ENCODE data around the gene CHMP6.

CHMP6 gene

GRCh38 chr17:80950466-80951120 is 41.0 kb upstream of the CHMP6 start:
- no peak overlapping the region for H3K9ac ChIP-seq (ENCODE audit: low read depth, low read length)
- H3K4me1 ChIP-seq (ENCODE audit: control insufficient read depth, insufficient read depth, low read length), result no peaks in the 10 kb centered on the region
- no peaks in the 10 kb centered on the region for H3K9me3 ChIP-seq (ENCODE audit: control insufficient read depth, insufficient read depth, low read length)
- H3K27me3 ChIP-seq (ENCODE audit: control insufficient read depth, insufficient read depth, low read length), result no peaks in the 10 kb centered on the region
- peaks cover 14% of the 10 kb centered on the region for H3K36me3 ChIP-seq (ENCODE audit: control insufficient read depth, insufficient read depth, low read length)
- H3K4me3 ChIP-seq (ENCODE audit: low read depth, low read length), result no peak overlapping the region

GRCh38 chr17:80951121-80952090 is 40.2 kb upstream of the CHMP6 start:
- Histone ChIP-seq H3K36me3 (ENCODE audit: control insufficient read depth, insufficient read depth, low read length) (peaks cover 14% of the 10 kb centered on the region), H3K27me3 (ENCODE audit: control insufficient read depth, insufficient read depth, low read length) (no peaks in the 10 kb centered on the region), H3K9me3 (ENCODE audit: control insufficient read depth, insufficient read depth, low read length) (no peaks in the 10 kb centered on the region), H3K4me1 (ENCODE audit: control insufficient read depth, insufficient read depth, low read length) (no peaks in the 10 kb centered on the region), H3K4me3 (ENCODE audit: low read depth, low read length) (no peak overlapping the region), H3K9ac (ENCODE audit: low read depth, low read length) (no peak overlapping the region)

GRCh38 chr17:80952291-80952690 is 39.4 kb upstream of the CHMP6 start:
- Histone ChIP-seq H3K9me3 (ENCODE audit: control insufficient read depth, insufficient read depth, low read length) (no peaks in the 10 kb centered on the region), H3K4me3 (ENCODE audit: low read depth, low read length) (no peak overlapping the region), H3K9ac (ENCODE audit: low read depth, low read length) (no peak overlapping the region), H3K4me1 (ENCODE audit: control insufficient read depth, insufficient read depth, low read length) (no peaks in the 10 kb centered on the region), H3K36me3 (ENCODE audit: control insufficient read depth, insufficient read depth, low read length) (peaks cover 14% of the 10 kb centered on the region), H3K27me3 (ENCODE audit: control insufficient read depth, insufficient read depth, low read length) (no peaks in the 10 kb centered on the region)

GRCh38 chr17:80953471-80954315 is 37.9 kb upstream of the CHMP6 start:
- Histone ChIP-seq H3K36me3 (ENCODE audit: control insufficient read depth, insufficient read depth, low read length) (peaks cover 8% of the 10 kb centered on the region), H3K9me3 (ENCODE audit: control insufficient read depth, insufficient read depth, low read length) (no peaks in the 10 kb centered on the region), H3K9ac (ENCODE audit: low read depth, low read length) (no peak overlapping the region), H3K4me1 (ENCODE audit: control insufficient read depth, insufficient read depth, low read length) (no peaks in the 10 kb centered on the region), H3K4me3 (ENCODE audit: low read depth, low read length) (no peak overlapping the region), H3K27me3 (ENCODE audit: control insufficient read depth, insufficient read depth, low read length) (no peaks in the 10 kb centered on the region)

GRCh38 chr17:80955078-80955477 is 36.6 kb upstream of the CHMP6 start:
- peaks cover 6% of the 10 kb centered on the region for H3K36me3 ChIP-seq (ENCODE audit: control insufficient read depth, insufficient read depth, low read length)
- H3K4me3 ChIP-seq (ENCODE audit: low read depth, low read length), result no peak overlapping the region
- H3K4me1 ChIP-seq (ENCODE audit: control insufficient read depth, insufficient read depth, low read length), result no peaks in the 10 kb centered on the region
- H3K9ac ChIP-seq (ENCODE audit: low read depth, low read length), result no peak overlapping the region
- H3K27me3 ChIP-seq (ENCODE audit: control insufficient read depth, insufficient read depth, low read length), result no peaks in the 10 kb centered on the region
- no peaks in the 10 kb centered on the region for H3K9me3 ChIP-seq (ENCODE audit: control insufficient read depth, insufficient read depth, low read length)

GRCh38 chr17:80955671-80956280 is 35.9 kb upstream of the CHMP6 start:
- H3K27me3 ChIP-seq (ENCODE audit: control insufficient read depth, insufficient read depth, low read length), result no peaks in the 10 kb centered on the region
- H3K4me3 ChIP-seq (ENCODE audit: low read depth, low read length), result no peak overlapping the region
- H3K9ac ChIP-seq (ENCODE audit: low read depth, low read length), result no peak overlapping the region
- no peaks in the 10 kb centered on the region for H3K4me1 ChIP-seq (ENCODE audit: control insufficient read depth, insufficient read depth, low read length)
- H3K9me3 ChIP-seq (ENCODE audit: control insufficient read depth, insufficient read depth, low read length), result no peaks in the 10 kb centered on the region
- peaks cover 10% of the 10 kb centered on the region for H3K36me3 ChIP-seq (ENCODE audit: control insufficient read depth, insufficient read depth, low read length)

- H3K36me3 ChIP-seq (ENCODE audit: control insufficient read depth, insufficient read depth, low read length), result peaks cover 12% of the 10 kb centered on the region
- no peaks in the 10 kb centered on the region for H3K9me3 ChIP-seq (ENCODE audit: control insufficient read depth, insufficient read depth, low read length)
- no peak overlapping the region for H3K4me3 ChIP-seq (ENCODE audit: low read depth, low read length)
- no peaks in the 10 kb centered on the region for H3K27me3 ChIP-seq (ENCODE audit: control insufficient read depth, insufficient read depth, low read length)
- H3K9ac ChIP-seq (ENCODE audit: low read depth, low read length), result no peak overlapping the region
- no peaks in the 10 kb centered on the region for H3K4me1 ChIP-seq (ENCODE audit: control insufficient read depth, insufficient read depth, low read length)
Measured at GRCh38 chr17:80956321-80957190, 35.1 kb upstream of the CHMP6 start.

- Histone ChIP-seq H3K4me1 (ENCODE audit: control insufficient read depth, insufficient read depth, low read length) (no peaks in the 10 kb centered on the region), H3K9me3 (ENCODE audit: control insufficient read depth, insufficient read depth, low read length) (no peaks in the 10 kb centered on the region), H3K36me3 (ENCODE audit: control insufficient read depth, insufficient read depth, low read length) (peaks cover 7% of the 10 kb centered on the region), H3K4me3 (ENCODE audit: low read depth, low read length) (no peak overlapping the region), H3K9ac (ENCODE audit: low read depth, low read length) (no peak overlapping the region), H3K27me3 (ENCODE audit: control insufficient read depth, insufficient read depth, low read length) (no peaks in the 10 kb centered on the region)
Measured at GRCh38 chr17:80957461-80957941, 34.1 kb upstream of the CHMP6 start.

GRCh38 chr17:80959330-80960036 is 32.2 kb upstream of the CHMP6 start:
- H3K9ac ChIP-seq (ENCODE audit: low read depth, low read length), result no peak overlapping the region
- no peaks in the 10 kb centered on the region for H3K9me3 ChIP-seq (ENCODE audit: control insufficient read depth, insufficient read depth, low read length)
- no peaks in the 10 kb centered on the region for H3K4me1 ChIP-seq (ENCODE audit: control insufficient read depth, insufficient read depth, low read length)
- no peak overlapping the region for H3K4me3 ChIP-seq (ENCODE audit: low read depth, low read length)
- peaks cover 8% of the 10 kb centered on the region for H3K36me3 ChIP-seq (ENCODE audit: control insufficient read depth, insufficient read depth, low read length)
- H3K27me3 ChIP-seq (ENCODE audit: control insufficient read depth, insufficient read depth, low read length), result no peaks in the 10 kb centered on the region
